ENCODE measurements around the gene THADA.

The THADA gene

GRCh38 chr2:43455731-43456642, 139.9 kb downstream of the THADA start:
- Mint-ChIP-seq H3K4me3 (no peak overlapping the region), H3K4me1 (peaks cover 46% of the 10 kb centered on the region), H3K36me3 (ENCODE audit: low read depth) (peaks cover 6% of the 10 kb centered on the region), H3K9me3 (no peaks in the 10 kb centered on the region), H3K27me3 (ENCODE audit: low read depth, poor library complexity) (no peaks in the 10 kb centered on the region), H3K27ac (no peak overlapping the region)
- TF ChIP-seq CTCF (IDR thresholded peaks at IDR 0.05): no peak
- DNase-seq: no peak

DNA sequence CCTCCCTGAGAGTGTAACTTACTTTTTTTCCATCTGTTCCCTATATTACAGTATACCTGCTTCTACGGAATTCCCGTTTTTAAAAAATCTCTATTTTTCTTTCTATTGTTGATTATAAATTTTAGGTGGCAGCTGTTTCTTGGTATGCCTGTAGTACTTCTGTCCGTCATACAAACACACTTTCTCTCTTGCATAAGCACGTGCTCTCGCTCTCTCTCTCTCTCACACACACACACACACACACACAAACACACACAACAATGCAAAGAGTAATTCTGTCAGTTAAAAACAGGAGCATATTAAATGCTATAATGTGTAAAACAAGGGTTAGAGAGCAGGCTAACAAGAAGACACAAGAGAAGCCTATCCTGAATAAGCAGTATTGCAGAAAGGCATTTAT, 140.5 kb downstream of the THADA start:
- Mint-ChIP-seq H3K27ac (no peak overlapping the region), H3K27me3 (ENCODE audit: low read depth, poor library complexity) (no peaks in the 10 kb centered on the region), H3K4me3 (no peak overlapping the region), H3K36me3 (ENCODE audit: low read depth) (peaks cover 11% of the 10 kb centered on the region), H3K9me3 (peaks cover 3% of the 10 kb centered on the region), H3K4me1 (peaks cover 39% of the 10 kb centered on the region)
- no peak for DNase-seq
- TF ChIP-seq CTCF (IDR thresholded peaks at IDR 0.05): no peak

DNA sequence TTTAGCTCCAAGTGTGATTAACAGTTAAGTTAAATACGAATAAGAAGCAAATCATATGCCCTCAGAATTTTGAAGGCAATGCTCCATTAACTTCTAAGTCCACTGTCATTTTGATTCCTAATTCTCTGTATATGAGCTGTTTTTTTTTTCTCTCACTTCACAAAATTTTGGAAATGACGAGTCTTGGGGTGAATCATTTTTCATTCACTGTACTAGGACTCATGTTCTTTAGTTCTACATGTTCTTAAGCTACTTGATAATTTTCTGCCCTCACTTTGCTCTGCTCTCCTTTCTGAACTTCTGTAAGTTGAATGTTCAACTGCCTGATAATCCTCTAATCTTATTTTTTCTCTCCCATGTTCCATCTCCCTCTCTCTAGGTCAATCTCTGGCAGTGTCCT, 141.0 kb downstream of the THADA start:
- Mint-ChIP-seq H3K36me3 (ENCODE audit: low read depth) (peaks cover 14% of the 10 kb centered on the region), H3K27ac (peak overlapping the region; percentile 76), H3K4me3 (no peak overlapping the region), H3K4me1 (peaks cover 39% of the 10 kb centered on the region), H3K27me3 (ENCODE audit: low read depth, poor library complexity) (no peaks in the 10 kb centered on the region), H3K9me3 (peaks cover 8% of the 10 kb centered on the region)
- DNase-seq: no peak
- TF ChIP-seq CTCF (IDR thresholded peaks at IDR 0.05): no peak

DNA sequence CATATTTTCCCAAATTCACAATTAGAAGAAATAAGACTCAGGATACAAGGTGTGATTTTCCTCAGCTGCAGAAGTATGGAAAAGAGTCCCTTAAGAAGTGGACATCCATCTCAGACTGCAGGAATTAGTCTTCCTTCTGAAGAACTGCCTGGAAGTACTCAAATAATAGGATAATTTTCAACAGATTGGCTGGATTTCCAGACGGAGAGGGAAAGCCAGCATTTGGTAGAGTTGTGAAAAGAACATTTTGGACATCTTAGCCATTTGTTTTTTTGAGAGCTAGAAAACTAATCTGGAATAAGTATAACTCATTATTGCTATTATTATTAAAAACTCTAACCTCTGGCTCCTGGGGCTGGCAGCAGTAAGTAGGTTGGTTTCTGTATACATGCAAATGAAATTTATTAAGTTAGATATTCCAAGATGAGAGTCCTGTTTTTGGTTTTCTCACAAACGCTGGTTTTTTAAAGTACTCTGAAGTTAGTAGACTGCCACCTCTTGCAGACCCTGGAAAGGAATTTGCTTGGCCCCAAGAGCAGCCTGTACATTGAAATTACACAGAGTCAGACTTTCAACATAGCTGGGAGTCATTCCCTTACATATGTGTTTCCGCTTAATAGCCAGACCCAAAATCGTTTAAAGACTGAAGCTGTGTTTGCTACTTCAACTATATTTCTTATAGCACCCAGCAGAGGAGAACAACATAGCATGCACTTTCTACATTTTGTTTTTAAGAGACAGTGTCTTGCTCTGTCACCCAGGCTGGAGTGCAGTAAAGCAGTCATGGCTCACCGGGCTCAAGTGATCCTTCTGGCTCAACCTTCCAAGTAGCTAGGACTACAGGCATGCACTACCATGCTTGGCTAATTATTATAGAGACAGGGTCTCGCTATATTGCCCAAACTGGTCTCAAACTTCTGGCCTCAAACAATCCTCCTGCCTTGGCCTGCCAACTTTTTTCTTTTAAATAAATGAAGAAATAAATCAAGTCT, 142.4 kb downstream of the THADA start:
- Mint-ChIP-seq H3K36me3 (ENCODE audit: low read depth) (peaks cover 26% of the 10 kb centered on the region), H3K27me3 (ENCODE audit: low read depth, poor library complexity) (no peaks in the 10 kb centered on the region), H3K9me3 (peaks cover 21% of the 10 kb centered on the region), H3K4me1 (peaks cover 47% of the 10 kb centered on the region), H3K4me3 (no peak overlapping the region), H3K27ac (no peak overlapping the region)
- peak; percentile 30 for DNase-seq
- TF ChIP-seq CTCF (IDR thresholded peaks at IDR 0.05): no peak

GRCh38 chr2:43452318-43452731, 143.5 kb downstream of the THADA start:
- Mint-ChIP-seq H3K4me3 (no peak overlapping the region), H3K36me3 (ENCODE audit: low read depth) (peaks cover 28% of the 10 kb centered on the region), H3K27me3 (ENCODE audit: low read depth, poor library complexity) (no peaks in the 10 kb centered on the region), H3K9me3 (peaks cover 21% of the 10 kb centered on the region), H3K27ac (no peak overlapping the region), H3K4me1 (peaks cover 55% of the 10 kb centered on the region)
- DNase-seq: no peak
- no peak for TF ChIP-seq CTCF (IDR thresholded peaks at IDR 0.05)
